ENCODE data around the gene PPP1R13L.
"Not testable (repeated sequence)": the region's sequence is repeated elsewhere in the genome, so short reads cannot be mapped to it uniquely, and the experiment has no call there.

The PPP1R13L gene

GRCh38 chr19:45413497-45413896 lies 8.6 kb upstream of the PPP1R13L start:
- Histone ChIP-seq H3K4me3 (ENCODE audit: low read depth, low read length) (no peak overlapping the region), H3K27ac (ENCODE audit: extremely low read depth, low read depth, low read length) (no peak overlapping the region), H3K9me3 (ENCODE audit: control insufficient read depth, insufficient read depth, low read depth, low read length) (no peaks in the 10 kb centered on the region), H3K4me1 (ENCODE audit: control insufficient read depth, insufficient read depth, low read length) (no peaks in the 10 kb centered on the region), H3K36me3 (ENCODE audit: control insufficient read depth in 2 of 2, insufficient read depth in 1 of 2, low read length in 2 of 2) (peaks cover 38 to 52% of the 10 kb centered on the region in 2 experiments)
- ChIA-PET CTCF (interaction anchor here (1.8 to 2.7 kb wide), 2 partner anchors 11 to 72 kb away, joined by 6 to 12 read pairs; no protein-coding TSS in a partner anchor), POLR2A (interaction anchor here (1.9 kb wide), 1 partner anchor 10 kb away, joined by 6 read pairs; the partner anchor contains the start of gene ERCC1)
- no peak for TF ChIP-seq ZIC2 (tag by site-specific recombination; IDR thresholded peaks at IDR 0.05)
- no peak for TF ChIP-seq ZNF654 (tag by site-specific recombination; IDR thresholded peaks at IDR 0.05; ENCODE audit: low read depth)
- no peak for TF ChIP-seq PRDM2 (tag by site-specific recombination; IDR thresholded peaks at IDR 0.05; ENCODE audit: borderline replicate concordance)
- no peak for TF ChIP-seq ZNF211 (tag by site-specific recombination; IDR thresholded peaks at IDR 0.05; ENCODE audit: low read depth)
- TF ChIP-seq ZNF664 (tag by site-specific recombination; IDR thresholded peaks at IDR 0.05), result no peak
- no peak for TF ChIP-seq ZNF394 (tag by site-specific recombination; IDR thresholded peaks at IDR 0.05; ENCODE audit: borderline replicate concordance)
- TF ChIP-seq YY2 (tag by site-specific recombination; IDR thresholded peaks at IDR 0.05), result no peak
- no peak for TF ChIP-seq ZFP41 (tag by site-specific recombination; IDR thresholded peaks at IDR 0.05; ENCODE audit: borderline replicate concordance)
- no peak for TF ChIP-seq KLF17 (tag by site-specific recombination; IDR thresholded peaks at IDR 0.05)
- no peak for TF ChIP-seq OVOL3 (tag by site-specific recombination; IDR thresholded peaks at IDR 0.05)
- TF ChIP-seq ZNF335 (tag by site-specific recombination; conservative IDR thresholded peaks at IDR 0.05), result no peak
- TF ChIP-seq IKZF3 (tag by site-specific recombination; IDR thresholded peaks at IDR 0.05), result no peak

GRCh38 chr19:45410330-45410729 lies 5.5 kb upstream of the PPP1R13L start:
- CTCF ChIA-PET, result not testable (repeated sequence)

More at GRCh38 chr19:45410330-45410729, 5.5 kb upstream of the PPP1R13L start:
- H3K4me1 ChIP-seq (ENCODE audit: control insufficient read depth, insufficient read depth, low read length); H3K27ac ChIP-seq (ENCODE audit: extremely low read depth, low read depth, low read length); H3K4me3 ChIP-seq (ENCODE audit: low read depth, low read length); H3K9me3 ChIP-seq (ENCODE audit: control insufficient read depth, insufficient read depth, low read depth, low read length); POLR2A ChIA-PET: not testable (repeated sequence)
- peaks cover 20 to 38% of the 10 kb centered on the region in 2 experiments for H3K36me3 ChIP-seq (ENCODE audit: control insufficient read depth in 2 of 2, insufficient read depth in 1 of 2, low read length in 2 of 2)
- TF ChIP-seq ZSCAN4 (tag by site-specific recombination; IDR thresholded peaks at IDR 0.05), result peak; percentile 52

Measured in HEK293 (cell line).